ENCODE results near the gene FYB2.

GRCh38 chr1:56787330-56787729 is 31.9 kb downstream of the FYB2 start:
- TF ChIP-seq EZH2 (IDR thresholded peaks at IDR 0.05) (no peak), JUND (IDR thresholded peaks at IDR 0.05) (no peak), CTCF (IDR thresholded peaks at IDR 0.05 in 2 of 3, conservative IDR thresholded peaks at IDR 0.05 in 1 of 3; ENCODE audit: borderline replicate concordance in 1 of 3, insufficient read depth in 1 of 3, low read depth in 2 of 3, low read length in 2 of 3) (no peak), CEBPB (IDR thresholded peaks at IDR 0.05; ENCODE audit: low read depth) (no peak), SP1 (IDR thresholded peaks at IDR 0.05; ENCODE audit: low read depth) (no peak), EZH2phosphoT487 (IDR thresholded peaks at IDR 0.05; ENCODE audit: borderline replicate concordance) (no peak), RAD21 (IDR thresholded peaks at IDR 0.05; ENCODE audit: low read depth) (no peak)
